Thyroid gland (tissue), 4 donors: ENCODE data around the gene NNT.

Experiments used
- POLR2A ChIP-seq, 2 donors: fragments of 450-650 bp; IDR thresholded peaks; one replicate each; pipeline ENCODE4 v1.6.1; 2017; ENCODE audit warnings: antibody characterized with exemption in 2 of 2, mild to moderate bottlenecking in 2 of 2, moderate library complexity in 1 of 2
- TF ChIP-seq, protein P1 (sequence below), 6 experiments: fragments of 200-600 bp in 3 of 6; fragments of 450-650 bp in 3 of 6; sonication (generic) in 3 of 6; IDR thresholded peaks; one replicate each; pipeline ENCODE4 v1.5.1; 2016 to 2019; ENCODE audit warnings: antibody characterized with exemption in 6 of 6, mild to moderate bottlenecking in 2 of 6, inconsistent platforms in 1 of 6, moderate library complexity in 1 of 6

DNA sequence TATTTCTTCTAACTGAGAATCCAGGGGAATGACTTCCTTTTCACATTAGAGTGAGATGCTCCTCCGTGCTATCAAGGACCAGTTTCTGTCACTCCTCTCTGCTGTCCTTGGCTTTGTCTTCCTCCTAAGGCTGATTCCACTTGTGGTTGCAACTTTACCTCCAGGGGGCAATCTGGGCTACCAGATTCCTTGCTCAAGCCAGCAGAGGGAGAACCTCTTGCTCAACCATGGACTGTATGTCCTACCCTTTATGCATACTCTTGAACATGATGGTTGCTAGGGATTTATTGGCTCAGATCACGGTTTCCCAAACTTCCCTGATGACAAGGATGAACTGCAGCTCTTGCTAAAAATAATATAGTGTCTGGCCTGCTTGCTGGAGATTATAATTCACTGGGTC lies 24.0 kb downstream of the NNT start:
- TF ChIP-seq, protein P1, sequence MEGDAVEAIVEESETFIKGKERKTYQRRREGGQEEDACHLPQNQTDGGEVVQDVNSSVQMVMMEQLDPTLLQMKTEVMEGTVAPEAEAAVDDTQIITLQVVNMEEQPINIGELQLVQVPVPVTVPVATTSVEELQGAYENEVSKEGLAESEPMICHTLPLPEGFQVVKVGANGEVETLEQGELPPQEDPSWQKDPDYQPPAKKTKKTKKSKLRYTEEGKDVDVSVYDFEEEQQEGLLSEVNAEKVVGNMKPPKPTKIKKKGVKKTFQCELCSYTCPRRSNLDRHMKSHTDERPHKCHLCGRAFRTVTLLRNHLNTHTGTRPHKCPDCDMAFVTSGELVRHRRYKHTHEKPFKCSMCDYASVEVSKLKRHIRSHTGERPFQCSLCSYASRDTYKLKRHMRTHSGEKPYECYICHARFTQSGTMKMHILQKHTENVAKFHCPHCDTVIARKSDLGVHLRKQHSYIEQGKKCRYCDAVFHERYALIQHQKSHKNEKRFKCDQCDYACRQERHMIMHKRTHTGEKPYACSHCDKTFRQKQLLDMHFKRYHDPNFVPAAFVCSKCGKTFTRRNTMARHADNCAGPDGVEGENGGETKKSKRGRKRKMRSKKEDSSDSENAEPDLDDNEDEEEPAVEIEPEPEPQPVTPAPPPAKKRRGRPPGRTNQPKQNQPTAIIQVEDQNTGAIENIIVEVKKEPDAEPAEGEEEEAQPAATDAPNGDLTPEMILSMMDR (IDR thresholded peaks at IDR 0.05): peak in 2 of 6 experiments; percentile 10 to 18
- TF ChIP-seq POLR2A (IDR thresholded peaks at IDR 0.05): no peak
